Measurements from ENCODE around the gene LRRC2. TPM values are rescaled to one million over a fixed set of nuclear protein-coding genes. Genes with fewer than 3 reads are reported as not detected.

Gene LRRC2
- total RNA-seq, 1 experiment from 2014 or later: 2.6 TPM

DNA sequence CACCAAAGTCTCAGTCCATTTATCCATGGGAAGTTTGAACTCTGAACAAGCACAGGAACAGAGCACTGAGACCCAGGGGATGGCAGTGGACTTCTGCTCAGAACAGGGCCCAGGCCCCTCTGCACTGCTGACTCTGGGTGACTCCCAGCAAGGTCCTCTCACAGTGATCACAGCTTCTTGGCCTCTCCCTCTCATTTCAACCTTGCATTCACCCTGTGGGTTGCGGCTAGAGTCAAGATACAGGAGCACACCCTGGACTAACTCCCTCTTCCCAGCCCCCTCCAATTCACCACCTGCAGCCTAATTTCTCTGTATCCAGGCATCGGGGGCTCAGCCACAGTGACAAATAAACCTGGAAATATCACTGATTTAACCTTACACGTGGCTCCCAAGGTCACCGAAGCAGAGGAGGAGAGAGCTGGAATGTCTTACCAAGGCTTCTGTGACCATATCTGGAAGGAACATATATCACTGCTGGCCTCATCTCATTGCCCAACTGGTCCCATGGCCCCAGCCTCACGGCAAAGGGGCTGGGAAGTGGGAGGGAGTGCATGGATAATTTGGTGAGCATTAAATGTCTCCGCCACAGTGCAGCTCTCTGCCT, 67.1 kb downstream of the LRRC2 start:
- Histone ChIP-seq H3K4me2 (ENCODE audit: insufficient read depth, insufficient read length, low read length) (no peak overlapping the region), H2BK5ac (ENCODE audit: insufficient read length, low read length) (no peak overlapping the region), H3K27ac (ENCODE audit: insufficient read length, low read depth, low read length) (no peak overlapping the region), H2AK5ac (ENCODE audit: insufficient read length, low read length) (no peak overlapping the region), H4K8ac (replicated peaks; ENCODE audit: insufficient read length, low read depth, low read length) (no peak overlapping the region), H4K5ac (ENCODE audit: insufficient read length, low read depth, low read length) (no peak overlapping the region), H3K14ac (ENCODE audit: insufficient read depth, low read length) (no peak overlapping the region), H3K79me1 (ENCODE audit: insufficient read depth, low read depth, low read length, poor library complexity, severe bottlenecking) (no peaks in the 10 kb centered on the region), H3K9ac (ENCODE audit: extremely low read depth, insufficient read length, low read length) (no peak overlapping the region), H4K91ac (ENCODE audit: insufficient read length, low read depth, low read length) (no peak overlapping the region), H2BK15ac (ENCODE audit: low read depth, low read length) (no peak overlapping the region), H3K23me2 (ENCODE audit: insufficient read length, low read depth, low read length, poor library complexity, severe bottlenecking) (no peaks in the 10 kb centered on the region), H3K4me1 (ENCODE audit: insufficient read depth, low read length) (no peaks in the 10 kb centered on the region; the same call in 1 of the 2 replicates), H2BK20ac (ENCODE audit: low read depth, low read length, poor library complexity, severe bottlenecking) (no peak overlapping the region), H3K9me3 (ENCODE audit: control insufficient read depth, low read depth, low read length) (no peaks in the 10 kb centered on the region), H3K27me3 (ENCODE audit: insufficient read depth, low read length) (no peaks in the 10 kb centered on the region), H3T11ph (ENCODE audit: low read length) (no peak overlapping the region), H3K18ac (ENCODE audit: insufficient read length, low read depth, low read length) (no peak overlapping the region), H3K56ac (ENCODE audit: insufficient read length, low read depth, low read length) (no peak overlapping the region), H4K20me1 (ENCODE audit: control insufficient read depth, insufficient read depth, insufficient read length) (no peaks in the 10 kb centered on the region), H2AFZ (ENCODE audit: low read length) (no peak overlapping the region), H3K23ac (ENCODE audit: insufficient read length, low read depth, low read length) (no peak overlapping the region), H2BK12ac (ENCODE audit: insufficient read length, low read depth, low read length) (no peak overlapping the region), H2BK120ac (ENCODE audit: low read depth, low read length, poor library complexity, severe bottlenecking) (no peak overlapping the region), H3K79me2 (ENCODE audit: insufficient read depth, low read length) (no peaks in the 10 kb centered on the region), H3K4ac (ENCODE audit: low read depth, low read length) (no peak overlapping the region)
- H3K27me3 Mint-ChIP-seq (ENCODE audit: low read depth): peaks cover 3% of the 10 kb centered on the region; the same call in 1 of the 2 replicates
- peaks cover 25 to 32% of the 10 kb centered on the region in 2 experiments for H3K4me1 Mint-ChIP-seq
- no peak overlapping the region; a peak in 1 of 7 replicates for H3K27ac Mint-ChIP-seq
- H3K9me3 Mint-ChIP-seq: peaks cover 4% of the 10 kb centered on the region in 2 experiments
- H3K36me3 Mint-ChIP-seq (ENCODE audit: insufficient read depth in 1 of 3, low read depth in 3 of 3): peaks cover 0 to 5% (median 2%) of the 10 kb centered on the region in 3 experiments; a peak in 4 of 7 replicates
- DNase-seq: no peak
- TF ChIP-seq, protein P1, sequence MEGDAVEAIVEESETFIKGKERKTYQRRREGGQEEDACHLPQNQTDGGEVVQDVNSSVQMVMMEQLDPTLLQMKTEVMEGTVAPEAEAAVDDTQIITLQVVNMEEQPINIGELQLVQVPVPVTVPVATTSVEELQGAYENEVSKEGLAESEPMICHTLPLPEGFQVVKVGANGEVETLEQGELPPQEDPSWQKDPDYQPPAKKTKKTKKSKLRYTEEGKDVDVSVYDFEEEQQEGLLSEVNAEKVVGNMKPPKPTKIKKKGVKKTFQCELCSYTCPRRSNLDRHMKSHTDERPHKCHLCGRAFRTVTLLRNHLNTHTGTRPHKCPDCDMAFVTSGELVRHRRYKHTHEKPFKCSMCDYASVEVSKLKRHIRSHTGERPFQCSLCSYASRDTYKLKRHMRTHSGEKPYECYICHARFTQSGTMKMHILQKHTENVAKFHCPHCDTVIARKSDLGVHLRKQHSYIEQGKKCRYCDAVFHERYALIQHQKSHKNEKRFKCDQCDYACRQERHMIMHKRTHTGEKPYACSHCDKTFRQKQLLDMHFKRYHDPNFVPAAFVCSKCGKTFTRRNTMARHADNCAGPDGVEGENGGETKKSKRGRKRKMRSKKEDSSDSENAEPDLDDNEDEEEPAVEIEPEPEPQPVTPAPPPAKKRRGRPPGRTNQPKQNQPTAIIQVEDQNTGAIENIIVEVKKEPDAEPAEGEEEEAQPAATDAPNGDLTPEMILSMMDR (conservative IDR thresholded peaks at IDR 0.05): no peak
- peak overlapping the region in 1 of 2 experiments; percentile 23; a peak in 1 of 5 replicates for H3K4me3 Mint-ChIP-seq
- WGBS (ENCODE audit: extremely low coverage, insufficient read length, low lambda C conversion rate): no CpG with 5 or more reads among the region's 6 CpGs
